DMS 273 (cell line): ENCODE results near the gene MTG1.
"Not testable (repeated sequence)": the region's sequence is repeated elsewhere in the genome, so short reads cannot be mapped to it uniquely, and the experiment has no call there.

Experiments used
- DNase-seq: peaks from one replicate; lab custom pipeline; 2025; ENCODE audit not compliant: unreplicated experiment; lab: John Stamatoyannopoulos, UW

MTG1 gene

GRCh38 chr10:133462512-133463305 lies 68.8 kb downstream of the MTG1 start:
- DNase-seq, result no peak

DNA sequence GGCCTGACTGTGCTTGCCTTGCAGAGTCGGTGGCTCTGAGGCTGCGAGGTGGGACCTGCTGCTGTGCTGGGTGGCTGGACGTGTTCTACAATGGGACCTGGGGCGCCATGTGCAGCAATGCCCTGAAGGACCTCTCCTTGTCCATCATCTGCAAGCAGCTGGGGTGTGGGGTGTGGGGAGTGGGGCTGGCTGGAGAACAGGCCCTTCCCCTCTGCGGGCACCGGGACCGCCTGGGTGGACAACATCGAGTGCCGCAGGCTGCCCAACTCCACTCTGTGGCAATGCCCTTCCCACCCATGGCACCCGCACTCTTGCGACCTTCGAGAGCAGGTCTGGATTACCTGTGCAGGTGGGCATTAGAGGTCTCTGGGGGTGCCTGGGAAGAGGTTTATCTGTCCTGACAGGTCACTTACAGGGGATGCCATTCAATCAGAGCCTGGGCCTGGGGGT lies 70.7 kb downstream of the MTG1 start:
- no peak for DNase-seq

GRCh38 chr10:133465191-133465949 lies 71.4 kb downstream of the MTG1 start:
- no peak for DNase-seq

- DNase-seq, result no peak
Observed at GRCh38 chr10:133465950-133466474, 72.1 kb downstream of the MTG1 start.

- no peak for DNase-seq
Observed at GRCh38 chr10:133466683-133467275, 72.8 kb downstream of the MTG1 start.

- DNase-seq, result no peak
Observed at GRCh38 chr10:133467286-133467911, 73.4 kb downstream of the MTG1 start.

DNA sequence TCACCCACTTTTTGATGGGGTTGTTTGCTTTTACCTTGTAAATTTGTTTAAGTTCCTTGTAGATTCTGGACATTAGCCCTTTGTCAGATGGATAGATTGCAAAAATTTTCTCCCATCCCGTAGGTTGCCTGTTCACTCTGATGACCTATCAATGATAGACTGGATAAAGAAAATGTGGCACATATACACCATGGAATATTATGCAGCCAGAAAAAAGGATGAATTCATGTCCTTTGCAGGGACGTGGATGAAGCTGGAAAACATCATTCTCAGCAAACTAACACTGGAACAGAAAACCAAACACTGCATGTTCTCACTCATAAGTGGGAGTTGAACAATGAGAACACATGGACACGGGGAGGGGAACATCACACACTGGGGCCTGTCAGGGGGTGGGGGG lies 75.2 kb downstream of the MTG1 start:
- DNase-seq, result not testable (repeated sequence)

GRCh38 chr10:133471300-133472109 lies 77.5 kb downstream of the MTG1 start:
- DNase-seq, result no peak
